HepG2 (cell line): ENCODE data around the gene GCDH. TPM values are rescaled to one million over a fixed set of nuclear protein-coding genes. Genes with fewer than 3 reads are reported as not detected.

Experiments
- ADNP ChIP-seq: sonication (generic); formaldehyde crosslinking; IDR thresholded peaks from 2 replicates; pipeline ENCODE4 v1.4.0; 2020; ENCODE audit warnings: missing genetic modification reagents
- E2F1 ChIP-seq: sonication (generic); formaldehyde crosslinking; IDR thresholded peaks from 2 replicates; pipeline ENCODE4 v1.5.0; 2020; ENCODE audit warnings: missing genetic modification reagents
- FOXP1 ChIP-seq, 2 experiments: fragments of 450-650 bp in 1 of 2; IDR thresholded peaks; 2 replicates each; pipeline ENCODE4 v1.6.1; 2017 to 2018; ENCODE audit warnings: antibody characterized with exemption in 1 of 2
- IRF9 ChIP-seq: sonication (generic); formaldehyde crosslinking; IDR thresholded peaks from 2 replicates; pipeline ENCODE4 v1.8.0; 2022; ENCODE audit warnings: missing genetic modification reagents, mild to moderate bottlenecking, borderline replicate concordance
- MAZ ChIP-seq, 2 experiments: sonication (generic) in 1 of 2; formaldehyde crosslinking in 1 of 2; IDR thresholded peaks; 2 replicates each; pipeline versions ENCODE4 v1.5.0 to v1.6.1; 2012 to 2020; ENCODE audit warnings: low read depth in 2 of 2, mild to moderate bottlenecking in 2 of 2, borderline replicate concordance in 1 of 2, improper control_type of control experiment in 1 of 2, low read length in 1 of 2, missing genetic modification reagents in 1 of 2, moderate library complexity in 1 of 2
- MIXL1 ChIP-seq: IDR thresholded peaks from 2 replicates; pipeline ENCODE4 v1.6.1; 2016
- NCOR1 ChIP-seq: fragments of 200-600 bp; sonication (generic); IDR thresholded peaks from 2 replicates; pipeline ENCODE4 v1.7.0; 2017; ENCODE audit warnings: antibody characterized with exemption, low read length, borderline replicate concordance
- NFIB ChIP-seq: sonication (generic); formaldehyde crosslinking; IDR thresholded peaks from 2 replicates; pipeline ENCODE4 v1.9.0; 2021; ENCODE audit warnings: missing genetic modification reagents, mild to moderate bottlenecking, borderline replicate concordance
- NR1H2 ChIP-seq: sonication (generic); formaldehyde crosslinking; IDR thresholded peaks from 2 replicates; pipeline ENCODE4 v1.8.1; 2022; ENCODE audit warnings: low read depth, missing genetic modification reagents, borderline replicate concordance
- PAF1 ChIP-seq: IDR thresholded peaks from 2 replicates; pipeline ENCODE4 v1.6.1; 2016; ENCODE audit warnings: missing genetic modification reagents, missing compliant biosample characterization
- PHF8 ChIP-seq: sonication (generic); formaldehyde crosslinking; IDR thresholded peaks from 2 replicates; pipeline ENCODE4 v1.5.0; 2020; ENCODE audit warnings: missing genetic modification reagents
- RBM39 ChIP-seq: fragments of 200-400 bp; formaldehyde crosslinking; IDR thresholded peaks from one replicate; pipeline ENCODE4 v1.6.1; 2018; ENCODE audit warnings: antibody characterized with exemption, mild to moderate bottlenecking, low read depth, low read length; ENCODE audit not compliant: poor library complexity, severe bottlenecking
- RXRB ChIP-seq: IDR thresholded peaks from 2 replicates; pipeline ENCODE4 v1.6.1; 2016; ENCODE audit warnings: borderline replicate concordance, missing genetic modification reagents, missing compliant biosample characterization
- SALL2 ChIP-seq: sonication (generic); formaldehyde crosslinking; IDR thresholded peaks from 2 replicates; pipeline ENCODE4 v1.8.1; 2023; ENCODE audit warnings: mild to moderate bottlenecking, missing genetic modification reagents, inconsistent platforms
- TBX2 ChIP-seq: sonication (generic); formaldehyde crosslinking; IDR thresholded peaks from 2 replicates; pipeline ENCODE4 v1.5.0; 2020; ENCODE audit warnings: missing genetic modification reagents, mild to moderate bottlenecking, borderline replicate concordance
- ZMAT3 ChIP-seq: sonication (generic); formaldehyde crosslinking; conservative IDR thresholded peaks from 2 replicates; pipeline ENCODE4 v1.7.0; 2021; ENCODE audit warnings: missing genetic modification reagents
- ZNF143 ChIP-seq: sonication (generic); formaldehyde crosslinking; IDR thresholded peaks from 2 replicates; pipeline ENCODE4 v1.4.0; 2020; ENCODE audit warnings: missing genetic modification reagents
- ZNF329 ChIP-seq: sonication (generic); formaldehyde crosslinking; IDR thresholded peaks from 2 replicates; pipeline ENCODE4 v1.9.0; 2021; ENCODE audit warnings: low read depth, mild to moderate bottlenecking, missing genetic modification reagents
- ZNF7 ChIP-seq: IDR thresholded peaks from 2 replicates; pipeline ENCODE4 v1.6.1; 2016; ENCODE audit warnings: missing biosample characterization, missing genetic modification reagents
- ZNF766 ChIP-seq: sonication (generic); formaldehyde crosslinking; IDR thresholded peaks from 2 replicates; pipeline ENCODE4 v1.5.0; 2020; ENCODE audit warnings: missing genetic modification reagents, borderline replicate concordance
- ZSCAN29 ChIP-seq: sonication (generic); formaldehyde crosslinking; conservative IDR thresholded peaks from 2 replicates; pipeline ENCODE4 v1.4.0; 2020; ENCODE audit warnings: mild to moderate bottlenecking, missing genetic modification reagents
- polyA plus RNA-seq, 8 experiments: library from polyadenylated mRNA; depleted of rRNA in 3 of 8; stranded (reverse) in 7 of 8; unstranded in 1 of 8; fragments of >200 nt; fragmentation: Illumina TruSeq in 4 of 8; extraction: Trizol in 4 of 8; gene quantifications; 2 replicates each; pipeline versions ENCODE4 v1.2.1 to v1.2.3, GENCODE V29; 2011 to 2016; ENCODE audit warnings: low read depth in 4 of 8, missing spikeins in 1 of 8, mixed read lengths in 1 of 8; ENCODE audit not compliant: insufficient read depth in 1 of 8
- total RNA-seq, 5 experiments: library from RNA; depleted of rRNA; stranded (reverse); fragments of >200 nt; fragmentation: Illumina TruSeq; extraction: Trizol; gene quantifications; 2 replicates each; pipeline ENCODE4 v1.2.3, GENCODE V29; 2016; ENCODE audit warnings: low read depth in 1 of 5
- TF ChIP-seq, protein P1 (sequence below): IDR thresholded peaks from 2 replicates; pipeline ENCODE4 v1.6.1; 2016; ENCODE audit warnings: low read depth, borderline replicate concordance
- TF ChIP-seq, protein P2 (sequence below): IDR thresholded peaks from 2 replicates; pipeline ENCODE4 v1.6.1; 2012; ENCODE audit warnings: inconsistent platforms
- TF ChIP-seq, protein P3 (sequence below): sonication (generic); formaldehyde crosslinking; IDR thresholded peaks from 2 replicates; pipeline ENCODE4 v1.9.0; 2021; ENCODE audit warnings: missing genetic modification reagents, mild to moderate bottlenecking, borderline replicate concordance
- TF ChIP-seq, protein P4 (sequence below): IDR thresholded peaks from 2 replicates; pipeline ENCODE4 v1.6.1; 2016; ENCODE audit warnings: missing compliant biosample characterization, missing genetic modification reagents, borderline replicate concordance

The GCDH gene
- total and polyA plus RNA-seq, 2 of the 13 experiments (the other 11 are each of a cell fraction or from before 2014, with no cell fraction given): 15.1 to 38.0 TPM

DNA sequence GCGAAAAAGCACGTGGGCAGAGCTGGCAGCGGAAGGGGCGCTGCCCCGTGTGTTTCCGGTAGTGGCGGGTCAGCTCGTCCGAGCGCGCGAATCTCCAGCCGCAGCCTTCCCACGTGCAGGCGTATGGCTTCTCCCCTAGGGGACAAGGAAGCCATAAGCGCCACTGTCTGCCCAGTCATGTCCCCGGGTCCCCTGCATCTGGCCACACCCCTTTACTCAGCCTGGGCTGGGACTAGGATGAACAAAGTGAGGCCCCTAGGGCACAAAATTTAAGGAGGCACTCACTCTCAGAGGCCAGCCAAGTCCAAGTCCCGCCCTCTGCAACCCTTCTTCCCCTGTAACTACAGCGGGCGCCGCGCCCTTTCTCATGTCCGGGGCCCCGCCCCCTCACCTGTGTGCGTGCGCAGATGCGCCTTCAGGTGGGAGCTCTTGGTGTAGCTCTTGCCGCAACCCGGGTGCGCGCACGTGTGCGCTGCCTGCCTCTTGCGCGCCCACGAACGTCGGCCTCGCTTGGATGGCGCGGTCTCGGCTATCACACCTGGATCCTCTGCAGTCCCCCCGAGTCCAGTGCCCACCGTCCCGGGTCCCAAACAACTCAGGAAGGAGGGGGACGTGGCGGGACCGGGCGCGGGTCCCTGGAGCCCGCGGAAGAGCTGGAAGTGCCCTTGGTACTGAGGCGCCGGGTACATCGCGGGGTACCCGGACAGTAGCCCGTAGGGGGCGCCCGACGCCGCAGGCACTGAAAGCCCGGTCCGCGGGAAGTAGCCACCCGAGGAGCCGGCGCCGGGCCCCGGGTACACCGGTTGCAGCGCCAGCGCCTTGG, 5.8 kb upstream of the GCDH start (continued):
- TF ChIP-seq TBX2 (CRISPR knock-in tag) (no peak), E2F1 (no peak), RBM39 (no peak), NCOR1 (no peak), SALL2 (no peak), RXRB (CRISPR knock-in tag) (no peak), NFIB (CRISPR knock-in tag) (no peak), PAF1 (CRISPR knock-in tag) (no peak), ZNF329 (CRISPR knock-in tag) (no peak), ZNF766 (CRISPR knock-in tag) (no peak), ZMAT3 (CRISPR knock-in tag) (0 out of 2 replicates have a peak, but pooled peaks have one; percentile 48), FOXP1 (IDR thresholded peaks at IDR 0.05) (no peak), FOXP1 (CRISPR knock-in tag; IDR thresholded peaks at IDR 0.05) (no peak), ZNF143 (CRISPR knock-in tag) (no peak), ZSCAN29 (CRISPR knock-in tag) (no peak), PHF8 (CRISPR knock-in tag) (peak; percentile 40; the same call in 1 of the 2 replicates), MAZ (IDR thresholded peaks at IDR 0.05; ENCODE audit: borderline replicate concordance, low read depth, low read length) (no peak), MAZ (CRISPR knock-in tag; IDR thresholded peaks at IDR 0.05; ENCODE audit: low read depth) (no peak), NR1H2 (no peak), ADNP (CRISPR knock-in tag) (no peak), MIXL1 (CRISPR knock-in tag) (no peak), IRF9 (CRISPR knock-in tag) (no peak), ZNF7 (no peak)
- TF ChIP-seq, protein P1, sequence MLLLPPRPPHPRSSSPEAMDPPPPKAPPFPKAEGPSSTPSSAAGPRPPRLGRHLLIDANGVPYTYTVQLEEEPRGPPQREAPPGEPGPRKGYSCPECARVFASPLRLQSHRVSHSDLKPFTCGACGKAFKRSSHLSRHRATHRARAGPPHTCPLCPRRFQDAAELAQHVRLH: 0 out of 2 replicates have a peak, but pooled peaks have one; percentile 35
- TF ChIP-seq, protein P2, sequence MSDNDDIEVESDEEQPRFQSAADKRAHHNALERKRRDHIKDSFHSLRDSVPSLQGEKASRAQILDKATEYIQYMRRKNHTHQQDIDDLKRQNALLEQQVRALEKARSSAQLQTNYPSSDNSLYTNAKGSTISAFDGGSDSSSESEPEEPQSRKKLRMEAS: peak; percentile 82
- TF ChIP-seq, protein P3, sequence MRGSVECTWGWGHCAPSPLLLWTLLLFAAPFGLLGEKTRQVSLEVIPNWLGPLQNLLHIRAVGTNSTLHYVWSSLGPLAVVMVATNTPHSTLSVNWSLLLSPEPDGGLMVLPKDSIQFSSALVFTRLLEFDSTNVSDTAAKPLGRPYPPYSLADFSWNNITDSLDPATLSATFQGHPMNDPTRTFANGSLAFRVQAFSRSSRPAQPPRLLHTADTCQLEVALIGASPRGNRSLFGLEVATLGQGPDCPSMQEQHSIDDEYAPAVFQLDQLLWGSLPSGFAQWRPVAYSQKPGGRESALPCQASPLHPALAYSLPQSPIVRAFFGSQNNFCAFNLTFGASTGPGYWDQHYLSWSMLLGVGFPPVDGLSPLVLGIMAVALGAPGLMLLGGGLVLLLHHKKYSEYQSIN (CRISPR knock-in tag): no peak
- TF ChIP-seq, protein P4, sequence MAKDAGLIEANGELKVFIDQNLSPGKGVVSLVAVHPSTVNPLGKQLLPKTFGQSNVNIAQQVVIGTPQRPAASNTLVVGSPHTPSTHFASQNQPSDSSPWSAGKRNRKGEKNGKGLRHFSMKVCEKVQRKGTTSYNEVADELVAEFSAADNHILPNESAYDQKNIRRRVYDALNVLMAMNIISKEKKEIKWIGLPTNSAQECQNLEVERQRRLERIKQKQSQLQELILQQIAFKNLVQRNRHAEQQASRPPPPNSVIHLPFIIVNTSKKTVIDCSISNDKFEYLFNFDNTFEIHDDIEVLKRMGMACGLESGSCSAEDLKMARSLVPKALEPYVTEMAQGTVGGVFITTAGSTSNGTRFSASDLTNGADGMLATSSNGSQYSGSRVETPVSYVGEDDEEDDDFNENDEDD: peak; percentile 37; the same call in 1 of the 2 replicates
